GM20431 (cell line): ENCODE measurements around the gene NEK6.

ENCODE experiments used
- in situ Hi-C: fragments of 300-500 bp; cut with MseI, MboI; formaldehyde crosslinking; loops from one replicate; pipeline ENCODE4 v1.15.0; 2020; ENCODE audit warnings: low sequenced_read_pairs; ENCODE audit not compliant: unreplicated experiment

The NEK6 gene

GRCh38 chr9:124361128-124361527 is 103.4 kb downstream of the NEK6 start:
- in situ Hi-C loops = no loop called here

DNA sequence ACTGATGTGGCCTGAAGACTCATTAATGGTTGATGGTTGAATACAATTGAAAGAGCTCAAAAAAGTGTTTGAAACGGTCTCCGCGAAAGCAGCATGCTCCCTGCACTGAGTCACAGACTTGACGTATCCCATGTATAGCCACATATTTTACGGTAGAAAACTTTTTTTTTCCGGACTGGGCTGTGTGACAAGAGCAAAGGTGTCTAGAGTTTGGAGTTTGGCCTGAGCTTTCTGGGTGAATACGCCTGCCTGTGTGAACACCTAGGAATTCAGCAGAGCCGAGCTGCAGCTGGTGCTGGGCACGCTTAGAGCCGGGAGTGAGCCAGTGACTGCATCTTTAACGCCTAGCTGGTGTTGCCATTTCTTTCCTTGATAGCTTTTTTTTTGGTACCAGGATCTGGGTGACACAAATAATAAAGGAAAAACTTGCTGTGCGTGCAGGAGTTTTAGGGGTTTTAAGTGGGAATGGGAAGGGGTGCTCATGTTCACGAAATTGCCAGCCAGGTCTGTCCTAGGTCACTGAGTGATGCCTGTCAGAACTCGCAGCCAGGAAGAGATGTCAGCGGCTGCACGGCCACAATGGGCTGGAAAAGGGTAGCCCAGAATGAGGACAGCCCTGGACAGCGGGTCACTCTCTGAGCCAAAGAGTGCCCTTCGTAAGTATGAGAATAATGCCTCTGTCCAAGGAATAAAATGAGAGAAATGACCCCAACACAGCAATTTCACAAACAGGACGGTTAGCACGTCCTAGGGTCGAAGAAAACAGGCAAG is 105.8 kb downstream of the NEK6 start:
- in situ Hi-C loops = no loop called here

DNA sequence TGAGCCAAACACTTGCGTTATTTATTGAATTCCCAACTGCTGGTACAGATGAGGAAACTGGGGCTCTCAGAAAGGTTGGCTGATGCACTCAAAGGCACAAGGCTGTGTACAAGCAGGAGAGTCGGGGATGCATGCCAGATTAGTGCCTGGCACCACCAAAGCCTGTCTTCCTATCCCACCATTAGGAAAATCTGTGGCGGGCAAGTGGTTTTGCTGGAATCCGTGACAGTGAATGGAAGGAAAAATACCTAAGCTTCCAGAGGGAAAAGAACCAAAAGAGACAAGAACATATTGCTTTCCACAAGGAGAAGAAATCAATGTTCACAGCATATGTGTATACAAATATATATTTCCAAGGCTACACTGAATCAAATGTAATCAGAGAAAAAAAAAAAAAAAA is 106.4 kb downstream of the NEK6 start:
- in situ Hi-C loops = no loop called here

- in situ Hi-C loops = no loop called here
Observed at GRCh38 chr9:124365036-124365435, 107.3 kb downstream of the NEK6 start.

- in situ Hi-C loops = no loop called here
Observed at GRCh38 chr9:124366476-124367220, 108.9 kb downstream of the NEK6 start.

DNA sequence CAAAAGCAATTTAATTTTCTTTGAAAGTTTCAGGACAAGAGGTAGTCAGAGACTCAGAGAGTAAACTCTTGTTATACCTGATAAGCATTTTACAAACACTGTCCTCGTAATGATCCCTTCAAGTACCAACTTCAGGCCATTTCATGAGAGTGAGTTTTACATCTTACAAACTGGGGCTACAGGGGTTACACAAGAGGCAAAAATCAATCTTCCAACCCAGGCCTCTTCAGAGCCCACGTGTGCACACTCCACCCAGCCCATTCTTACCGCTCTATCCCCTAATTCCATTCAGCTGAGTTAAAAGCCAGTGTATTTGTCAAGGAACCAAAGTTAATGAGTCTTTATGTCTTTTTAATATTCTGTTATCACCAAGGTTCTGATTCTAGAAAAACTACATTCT is 110.9 kb downstream of the NEK6 start:
- in situ Hi-C loops = no loop called here

DNA sequence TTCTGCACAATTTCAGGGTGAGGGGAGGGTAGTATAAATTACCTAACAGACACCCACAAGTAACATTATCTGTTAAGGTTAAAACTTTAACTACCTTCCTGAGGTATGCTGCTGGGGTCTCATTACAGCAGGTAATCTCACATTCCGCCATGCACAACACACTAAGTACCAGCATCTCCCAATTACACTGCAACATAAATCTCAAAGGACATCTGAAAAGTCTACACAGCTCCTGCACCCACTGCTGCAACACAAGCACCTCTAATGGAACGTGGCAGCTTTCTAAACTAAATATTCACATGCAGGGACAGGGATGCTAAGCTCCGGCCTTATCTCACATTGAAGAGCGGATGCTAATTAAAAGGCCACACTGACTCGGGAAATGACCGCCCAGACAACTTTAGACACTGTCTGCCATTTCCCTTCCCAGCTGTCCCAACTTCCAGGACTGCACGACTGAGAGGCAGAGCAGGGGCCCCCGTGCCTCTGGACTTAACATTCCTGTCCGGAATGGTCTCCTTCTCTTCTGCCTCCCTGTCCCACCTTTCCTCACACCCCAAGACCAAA is 111.6 kb downstream of the NEK6 start:
- in situ Hi-C loops = no loop called here

DNA sequence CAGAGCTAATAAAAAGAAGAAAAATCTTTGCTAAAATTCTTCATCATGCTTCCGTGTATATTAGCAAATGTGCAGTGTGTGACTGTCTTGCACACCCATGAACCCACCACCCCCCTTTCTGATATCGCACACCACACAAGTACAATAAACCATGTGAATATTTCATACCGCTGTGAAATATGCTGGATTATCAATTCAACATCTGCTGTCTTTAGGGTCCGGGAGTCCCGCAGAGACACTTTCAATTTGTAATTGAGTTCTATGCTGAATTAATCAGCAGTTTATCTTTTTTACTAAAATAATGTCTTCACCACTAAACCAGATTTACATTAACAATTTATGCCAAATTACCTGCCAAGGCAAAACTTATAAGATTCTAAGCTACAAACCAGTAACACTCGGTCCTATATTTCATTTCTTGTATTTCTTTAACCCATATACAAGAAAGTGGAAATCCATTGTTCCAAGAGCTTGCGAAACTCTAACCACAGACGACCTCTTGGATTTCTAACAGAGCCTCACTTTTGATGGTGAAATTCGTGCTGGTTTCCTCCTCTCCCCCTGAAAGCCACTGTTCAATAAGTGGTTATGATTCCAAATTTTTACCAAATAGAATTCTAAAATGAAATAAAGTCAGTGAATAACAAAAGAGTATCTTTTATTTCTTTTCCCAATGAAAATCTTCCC is 113.3 kb downstream of the NEK6 start:
- in situ Hi-C loops = no loop called here

- in situ Hi-C loops = no loop called here
Observed at GRCh38 chr9:124372038-124372437, 114.3 kb downstream of the NEK6 start.

DNA sequence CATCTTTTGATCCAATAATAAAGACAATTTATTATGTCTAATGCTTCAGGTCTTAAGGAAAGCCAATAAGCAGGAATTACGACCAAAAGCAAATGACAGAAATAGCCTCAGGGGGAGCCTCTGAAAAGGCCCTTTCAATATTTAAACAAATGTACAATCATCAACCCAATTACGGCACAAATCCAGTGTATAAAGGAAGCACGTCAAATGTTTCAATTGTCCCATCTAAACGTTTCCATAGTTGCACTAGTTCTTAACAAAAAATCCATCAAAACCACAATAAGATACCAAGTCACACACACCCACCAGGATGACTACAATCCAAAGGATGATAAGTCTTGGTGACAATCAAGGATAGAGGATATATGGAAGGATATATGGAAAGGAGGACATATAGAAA is 115.6 kb downstream of the NEK6 start:
- in situ Hi-C loops = no loop called here

DNA sequence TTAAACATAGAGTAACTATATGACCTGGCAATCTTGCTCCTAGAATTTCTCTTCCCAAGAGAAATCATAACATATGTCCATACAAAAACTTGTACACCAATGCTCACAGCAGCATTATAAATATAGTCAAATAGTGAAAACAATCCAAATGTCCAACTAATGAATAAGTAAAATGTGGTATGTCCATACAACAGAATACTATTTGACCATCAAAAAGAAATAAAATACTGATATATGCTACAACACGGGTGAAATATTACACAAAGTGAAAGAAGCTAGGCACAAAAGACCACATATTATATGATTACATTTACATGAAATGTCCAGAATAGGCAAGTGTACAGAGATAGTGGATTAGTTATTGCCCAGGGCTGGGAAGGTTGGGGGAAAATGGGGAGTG is 116.1 kb downstream of the NEK6 start:
- in situ Hi-C loops = no loop called here

DNA sequence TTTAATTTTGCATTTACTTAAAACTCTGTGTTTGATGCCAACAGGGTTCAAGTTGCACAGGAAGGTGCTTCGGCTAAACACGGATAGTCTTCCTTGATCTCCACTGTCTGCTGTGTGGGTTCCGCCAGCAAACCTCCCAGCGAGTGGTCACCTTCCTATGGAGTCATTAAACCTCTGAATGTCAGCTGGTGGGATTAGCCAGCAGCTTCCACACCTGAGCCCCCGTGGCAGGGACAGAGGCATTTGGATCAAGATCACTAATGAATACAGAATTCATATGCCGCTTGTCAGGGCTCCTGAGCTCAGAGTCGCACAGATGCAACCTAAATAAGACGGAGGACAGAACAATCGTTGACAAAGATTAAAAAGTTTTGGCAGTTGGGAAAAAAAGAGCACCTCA is 118.0 kb downstream of the NEK6 start:
- in situ Hi-C loops = no loop called here

DNA sequence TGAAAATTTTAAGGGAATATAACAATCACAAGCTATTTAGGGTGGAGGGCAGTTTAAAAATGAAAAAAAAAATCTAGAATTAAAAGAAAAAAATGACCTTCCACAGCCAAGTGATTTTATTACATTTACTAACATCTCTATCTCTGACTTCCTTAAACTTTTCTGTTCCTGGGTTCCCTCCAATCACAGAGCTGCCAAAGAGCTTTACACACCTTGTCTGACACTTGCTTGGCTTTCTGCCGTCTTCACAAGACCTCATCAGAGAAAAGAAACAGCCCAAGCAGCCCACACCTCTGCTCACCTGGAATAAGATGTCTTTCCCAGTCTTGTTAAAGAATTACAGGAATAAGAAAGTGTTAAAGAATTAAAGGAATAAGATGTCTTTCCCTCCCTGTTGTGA is 118.6 kb downstream of the NEK6 start:
- in situ Hi-C loops = no loop called here

- in situ Hi-C loops = no loop called here
Observed at GRCh38 chr9:124377551-124378406, 120.0 kb downstream of the NEK6 start.

DNA sequence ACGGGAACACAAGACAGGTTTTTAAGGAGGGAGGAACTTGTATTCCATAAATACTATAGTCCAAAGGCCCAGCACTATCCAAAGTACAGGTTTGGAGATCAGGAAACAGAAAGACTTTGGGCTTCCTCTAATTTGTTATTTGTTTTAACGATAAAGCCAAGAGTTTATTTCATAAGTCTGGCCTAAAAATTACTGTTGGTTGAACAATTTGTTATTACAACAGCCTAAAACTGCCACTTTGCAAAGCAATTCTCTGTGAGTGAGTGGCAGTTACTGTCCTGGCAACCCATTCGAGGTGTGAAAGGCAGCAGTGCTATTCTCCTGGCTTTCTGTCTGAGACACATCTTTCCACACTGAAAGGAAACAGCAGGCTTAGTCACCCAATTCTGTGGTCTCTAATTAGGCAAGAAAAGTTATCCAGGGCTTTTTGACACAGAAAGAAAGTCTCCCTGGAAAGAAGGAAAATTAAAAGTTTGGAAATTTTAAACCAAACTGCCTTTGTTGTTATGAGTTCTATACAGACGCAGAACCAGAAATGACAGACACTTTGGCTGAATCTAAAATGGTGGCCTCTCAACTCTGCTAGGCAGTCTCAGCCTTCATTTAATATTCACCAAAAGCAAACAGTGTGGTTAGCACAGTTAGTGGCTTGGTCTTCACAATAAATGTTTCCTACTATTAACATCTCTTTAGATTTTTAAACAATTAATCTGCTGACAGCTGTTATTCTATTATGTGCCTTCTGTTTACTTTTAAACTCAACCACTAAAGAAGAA is 123.6 kb downstream of the NEK6 start:
- in situ Hi-C loops = no loop called here

- in situ Hi-C loops = no loop called here
Observed at GRCh38 chr9:124384210-124384609, 126.5 kb downstream of the NEK6 start.

DNA sequence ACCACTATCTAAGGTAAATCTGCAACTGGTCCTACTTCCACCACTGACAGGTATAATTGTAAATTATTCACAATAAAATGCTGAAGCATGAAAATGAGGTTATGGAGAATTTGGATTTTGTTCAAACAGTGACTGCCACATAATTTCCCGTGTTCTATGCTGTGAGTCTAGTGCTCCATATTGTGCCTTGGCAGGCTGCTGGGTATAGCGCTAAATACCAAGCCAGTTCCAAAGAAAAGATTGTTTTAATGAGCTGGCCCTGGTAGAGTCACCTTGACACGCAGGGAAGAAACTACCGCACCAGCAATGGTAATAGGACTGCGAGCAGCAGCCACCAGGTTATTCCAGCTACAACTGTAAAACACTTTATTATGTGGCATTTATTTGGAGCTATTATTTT is 127.1 kb downstream of the NEK6 start:
- in situ Hi-C loops = no loop called here

GRCh38 chr9:124385623-124386022 is 127.9 kb downstream of the NEK6 start:
- in situ Hi-C loops = no loop called here

- in situ Hi-C loops = no loop called here
Observed at GRCh38 chr9:124386201-124386600, 128.5 kb downstream of the NEK6 start.
